Measurements from ENCODE around the gene CDX1.

CDX1 gene

DNA sequence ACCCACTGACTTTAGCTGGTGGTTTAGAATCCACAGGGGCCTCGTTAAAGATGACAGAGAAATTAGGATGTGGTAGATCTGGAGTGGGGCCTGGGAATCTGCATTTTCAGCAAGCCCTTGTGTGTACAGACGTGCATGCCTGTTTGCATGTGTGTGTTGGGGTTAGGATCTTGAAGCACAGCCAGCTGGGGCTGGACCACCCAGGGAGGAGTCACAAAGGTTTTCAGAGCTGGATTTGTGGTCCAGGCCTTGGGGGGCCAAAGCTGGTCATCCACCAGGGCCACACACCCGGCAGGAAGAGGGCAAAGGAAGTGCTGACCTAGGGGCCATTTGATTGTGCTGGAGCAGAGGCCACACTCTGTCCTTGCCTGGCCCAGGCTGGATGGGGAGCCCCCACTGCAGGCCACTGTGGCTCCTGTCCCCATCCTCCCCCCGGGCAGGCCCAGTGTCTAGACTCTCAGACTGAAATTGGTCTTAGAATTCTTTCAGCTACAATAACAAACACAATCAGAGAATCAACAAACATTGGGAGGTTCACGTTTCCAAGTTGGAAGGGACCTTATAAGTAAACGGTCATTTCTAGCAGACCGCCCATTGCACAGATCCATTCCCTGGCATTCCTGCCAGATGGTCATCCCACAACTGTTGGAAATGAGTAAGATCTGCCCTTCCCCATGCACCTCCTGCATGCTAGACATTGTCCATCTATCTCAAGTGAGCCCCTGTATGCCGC lies 10.3 kb downstream of the CDX1 start:
- Histone ChIP-seq H3K27me3 (ENCODE audit: control insufficient read depth in 1 of 2, insufficient read depth in 1 of 2, low read length in 2 of 2) (no peaks in the 10 kb centered on the region), H4K91ac (ENCODE audit: low read length) (no peak overlapping the region), H3K4me3 (ENCODE audit: insufficient read depth in 1 of 2, low read depth in 1 of 2, low read length in 2 of 2) (no peak overlapping the region), H2AK5ac (ENCODE audit: low read length, severe bottlenecking) (no peak overlapping the region), H3K4me2 (ENCODE audit: low read length, poor library complexity, severe bottlenecking) (no peak overlapping the region), H2BK12ac (ENCODE audit: low read length in 2 of 2) (no peak overlapping the region), H2BK5ac (ENCODE audit: low read depth, low read length, poor library complexity, severe bottlenecking) (no peak overlapping the region), H2AFZ (ENCODE audit: low read depth, low read length) (no peak overlapping the region), H3K27ac (ENCODE audit: low read length, poor library complexity, severe bottlenecking) (no peak overlapping the region), H2BK120ac (ENCODE audit: low read depth, low read length) (no peak overlapping the region), H3K23ac (ENCODE audit: low read length in 2 of 2) (no peak overlapping the region), H3K79me1 (replicated peaks; ENCODE audit: low read length, poor library complexity, severe bottlenecking) (no peaks in the 10 kb centered on the region), H3K4ac (ENCODE audit: low read depth in 1 of 2, low read length in 2 of 2) (no peak overlapping the region), H2BK15ac (ENCODE audit: low read depth, poor library complexity, severe bottlenecking) (no peak overlapping the region), H3K9ac (ENCODE audit: low read length) (peak overlapping the region; percentile 15), H3K14ac (ENCODE audit: low read length in 2 of 2) (no peak overlapping the region), H3K4me1 (ENCODE audit: control insufficient read depth, insufficient read depth, low read depth, low read length) (peaks cover 12% of the 10 kb centered on the region), H3K36me3 (ENCODE audit: control insufficient read depth in 1 of 2, insufficient read depth in 2 of 2, low read depth in 1 of 2, low read length in 2 of 2) (no peaks in the 10 kb centered on the region), H3K18ac (ENCODE audit: low read depth in 1 of 2, low read length in 2 of 2) (no peak overlapping the region), H3K9me3 (ENCODE audit: control insufficient read depth, low read length) (no peaks in the 10 kb centered on the region), H4K8ac (ENCODE audit: low read length) (no peak overlapping the region)
- DNase-seq, result peak; percentile 49
- 77% methylated on average over 8 of the region's 8 CpGs for WGBS

DNA sequence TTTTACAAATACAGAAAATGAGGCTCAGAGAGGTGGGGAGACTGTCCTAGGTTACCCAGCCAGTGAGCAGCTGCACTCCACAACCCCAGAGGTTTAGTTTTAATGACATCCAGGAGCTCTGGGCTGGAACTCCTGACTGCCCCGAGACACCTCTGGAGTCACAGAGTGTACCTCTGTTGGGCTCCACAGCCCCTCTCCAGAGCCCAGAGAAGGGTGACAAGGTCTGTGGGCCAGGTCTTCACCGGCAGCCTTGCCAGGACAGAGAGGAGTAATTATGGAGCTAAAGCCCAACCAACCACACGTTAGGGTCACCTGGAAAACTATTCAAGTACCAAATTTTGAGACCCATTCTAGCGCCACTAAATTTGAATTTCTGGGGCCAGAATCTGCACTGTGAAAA lies 11.1 kb downstream of the CDX1 start:
- no peak overlapping the region for H2BK120ac ChIP-seq (ENCODE audit: low read depth, low read length)
- WGBS, result 88% methylated on average over 4 of the region's 4 CpGs
- no peak overlapping the region for H3K14ac ChIP-seq (ENCODE audit: low read length in 2 of 2)
- no peaks in the 10 kb centered on the region for H3K9me3 ChIP-seq (ENCODE audit: control insufficient read depth, low read length)
- no peak overlapping the region for H2BK12ac ChIP-seq (ENCODE audit: low read length in 2 of 2)
- H3K27ac ChIP-seq (ENCODE audit: low read length, poor library complexity, severe bottlenecking), result no peak overlapping the region
- DNase-seq, result no peak
- no peaks in the 10 kb centered on the region for H3K36me3 ChIP-seq (ENCODE audit: control insufficient read depth in 1 of 2, insufficient read depth in 2 of 2, low read depth in 1 of 2, low read length in 2 of 2)
- H2BK5ac ChIP-seq (ENCODE audit: low read depth, low read length, poor library complexity, severe bottlenecking), result no peak overlapping the region
- no peaks in the 10 kb centered on the region for H3K27me3 ChIP-seq (ENCODE audit: control insufficient read depth in 1 of 2, insufficient read depth in 1 of 2, low read length in 2 of 2)
- H4K91ac ChIP-seq (ENCODE audit: low read length), result no peak overlapping the region
- H3K9ac ChIP-seq (ENCODE audit: low read length), result no peak overlapping the region
- no peak overlapping the region for H3K18ac ChIP-seq (ENCODE audit: low read depth in 1 of 2, low read length in 2 of 2)
- H3K4me3 ChIP-seq (ENCODE audit: insufficient read depth in 1 of 2, low read depth in 1 of 2, low read length in 2 of 2), result no peak overlapping the region
- H2AFZ ChIP-seq (ENCODE audit: low read depth, low read length), result no peak overlapping the region
- H3K23ac ChIP-seq (ENCODE audit: low read length in 2 of 2), result no peak overlapping the region
- H2AK5ac ChIP-seq (ENCODE audit: low read length, severe bottlenecking), result no peak overlapping the region
- H3K79me1 ChIP-seq (replicated peaks; ENCODE audit: low read length, poor library complexity, severe bottlenecking), result no peaks in the 10 kb centered on the region
- no peak overlapping the region for H3K4me2 ChIP-seq (ENCODE audit: low read length, poor library complexity, severe bottlenecking)
- no peak overlapping the region for H4K8ac ChIP-seq (ENCODE audit: low read length)
- no peak overlapping the region for H2BK15ac ChIP-seq (ENCODE audit: low read depth, poor library complexity, severe bottlenecking)
- H3K4me1 ChIP-seq (ENCODE audit: control insufficient read depth, insufficient read depth, low read depth, low read length), result peaks cover 11% of the 10 kb centered on the region
- H3K4ac ChIP-seq (ENCODE audit: low read depth in 1 of 2, low read length in 2 of 2), result no peak overlapping the region

DNA sequence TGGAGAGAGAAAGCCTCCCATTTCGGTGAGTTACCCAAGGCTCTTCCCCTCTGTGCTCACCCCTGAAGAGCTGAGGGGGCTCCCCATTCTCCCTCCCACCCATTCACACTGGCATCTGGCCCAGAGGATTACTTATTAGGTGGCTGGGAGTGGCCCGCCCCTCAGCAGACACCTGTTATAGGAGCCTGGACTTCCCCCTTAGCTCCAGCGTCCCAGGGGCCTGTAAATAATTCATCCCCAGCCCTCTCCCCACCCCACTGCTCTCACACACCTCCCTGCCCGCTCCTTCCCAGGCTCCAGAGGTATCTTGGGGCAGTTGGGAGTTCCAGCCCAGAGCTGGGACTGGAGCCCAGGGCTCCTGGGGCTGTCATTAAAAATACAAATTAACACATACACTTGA lies 11.7 kb downstream of the CDX1 start:
- H2AFZ ChIP-seq (ENCODE audit: low read depth, low read length), result no peak overlapping the region
- H2BK12ac ChIP-seq (ENCODE audit: low read length in 2 of 2), result no peak overlapping the region
- peaks cover 11% of the 10 kb centered on the region for H3K4me1 ChIP-seq (ENCODE audit: control insufficient read depth, insufficient read depth, low read depth, low read length)
- no peaks in the 10 kb centered on the region for H3K27me3 ChIP-seq (ENCODE audit: control insufficient read depth in 1 of 2, insufficient read depth in 1 of 2, low read length in 2 of 2)
- H3K27ac ChIP-seq (ENCODE audit: low read length, poor library complexity, severe bottlenecking), result no peak overlapping the region
- no peak for DNase-seq
- 82% methylated on average over 4 of the region's 4 CpGs for WGBS
- H3K4me3 ChIP-seq (ENCODE audit: insufficient read depth in 1 of 2, low read depth in 1 of 2, low read length in 2 of 2), result no peak overlapping the region
- no peak overlapping the region for H3K18ac ChIP-seq (ENCODE audit: low read depth in 1 of 2, low read length in 2 of 2)
- H3K9ac ChIP-seq (ENCODE audit: low read length), result no peak overlapping the region
- H2BK15ac ChIP-seq (ENCODE audit: low read depth, poor library complexity, severe bottlenecking), result no peak overlapping the region
- no peak overlapping the region for H3K4me2 ChIP-seq (ENCODE audit: low read length, poor library complexity, severe bottlenecking)
- H4K8ac ChIP-seq (ENCODE audit: low read length), result no peak overlapping the region
- H4K91ac ChIP-seq (ENCODE audit: low read length), result no peak overlapping the region
- H3K14ac ChIP-seq (ENCODE audit: low read length in 2 of 2), result no peak overlapping the region
- H3K4ac ChIP-seq (ENCODE audit: low read depth in 1 of 2, low read length in 2 of 2), result no peak overlapping the region
- H3K9me3 ChIP-seq (ENCODE audit: control insufficient read depth, low read length), result no peaks in the 10 kb centered on the region
- H3K23ac ChIP-seq (ENCODE audit: low read length in 2 of 2), result no peak overlapping the region
- no peak overlapping the region for H2BK5ac ChIP-seq (ENCODE audit: low read depth, low read length, poor library complexity, severe bottlenecking)
- H2BK120ac ChIP-seq (ENCODE audit: low read depth, low read length), result no peak overlapping the region
- no peaks in the 10 kb centered on the region for H3K79me1 ChIP-seq (replicated peaks; ENCODE audit: low read length, poor library complexity, severe bottlenecking)
- H2AK5ac ChIP-seq (ENCODE audit: low read length, severe bottlenecking), result no peak overlapping the region
- H3K36me3 ChIP-seq (ENCODE audit: control insufficient read depth in 1 of 2, insufficient read depth in 2 of 2, low read depth in 1 of 2, low read length in 2 of 2), result no peaks in the 10 kb centered on the region

DNA sequence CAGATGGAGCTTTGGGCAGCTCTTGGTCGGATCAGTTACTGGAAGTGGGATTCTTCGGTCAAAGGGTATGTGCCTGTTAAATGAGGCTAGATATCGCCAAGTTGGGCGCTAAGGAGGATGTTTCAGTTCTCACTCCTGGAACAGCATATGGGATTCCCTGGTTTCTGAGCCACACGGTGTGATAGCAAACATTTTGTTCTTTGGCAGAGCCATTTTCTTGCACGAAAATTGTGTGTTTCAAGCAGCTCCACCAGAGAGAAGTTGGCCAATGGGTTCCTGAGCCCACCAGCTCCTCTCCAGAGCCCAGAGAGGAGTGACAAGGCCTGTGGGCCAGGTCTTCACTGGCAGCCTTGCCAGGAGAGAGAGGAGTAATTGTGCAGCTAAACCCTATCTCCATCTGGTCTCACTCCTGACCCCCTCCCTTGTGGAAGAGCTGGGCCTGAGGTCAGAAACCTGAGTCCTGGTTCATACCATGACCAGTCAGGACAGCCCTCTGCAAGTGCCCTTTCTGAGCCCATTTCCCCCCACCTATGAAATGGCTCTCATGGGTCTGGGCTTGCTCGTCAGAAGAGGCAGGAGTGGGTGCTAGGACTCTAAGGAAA lies 12.5 kb downstream of the CDX1 start:
- Histone ChIP-seq H3K79me1 (replicated peaks; ENCODE audit: low read length, poor library complexity, severe bottlenecking) (no peaks in the 10 kb centered on the region), H2AK5ac (ENCODE audit: low read length, severe bottlenecking) (no peak overlapping the region), H3K4me3 (ENCODE audit: insufficient read depth in 1 of 2, low read depth in 1 of 2, low read length in 2 of 2) (no peak overlapping the region), H3K4me1 (ENCODE audit: control insufficient read depth, insufficient read depth, low read depth, low read length) (peaks cover 11% of the 10 kb centered on the region), H3K14ac (ENCODE audit: low read length in 2 of 2) (no peak overlapping the region), H2BK12ac (ENCODE audit: low read length in 2 of 2) (no peak overlapping the region), H2AFZ (ENCODE audit: low read depth, low read length) (no peak overlapping the region), H3K36me3 (ENCODE audit: control insufficient read depth in 1 of 2, insufficient read depth in 2 of 2, low read depth in 1 of 2, low read length in 2 of 2) (no peaks in the 10 kb centered on the region), H3K27me3 (ENCODE audit: control insufficient read depth in 1 of 2, insufficient read depth in 1 of 2, low read length in 2 of 2) (no peaks in the 10 kb centered on the region), H3K27ac (ENCODE audit: low read length, poor library complexity, severe bottlenecking) (no peak overlapping the region), H3K9ac (ENCODE audit: low read length) (peak overlapping the region; percentile 77), H4K8ac (ENCODE audit: low read length) (no peak overlapping the region), H3K9me3 (ENCODE audit: control insufficient read depth, low read length) (no peaks in the 10 kb centered on the region), H3K18ac (ENCODE audit: low read depth in 1 of 2, low read length in 2 of 2) (no peak overlapping the region), H2BK15ac (ENCODE audit: low read depth, poor library complexity, severe bottlenecking) (no peak overlapping the region), H3K4ac (ENCODE audit: low read depth in 1 of 2, low read length in 2 of 2) (no peak overlapping the region), H3K23ac (ENCODE audit: low read length in 2 of 2) (no peak overlapping the region), H2BK5ac (ENCODE audit: low read depth, low read length, poor library complexity, severe bottlenecking) (no peak overlapping the region), H3K4me2 (ENCODE audit: low read length, poor library complexity, severe bottlenecking) (no peak overlapping the region), H4K91ac (ENCODE audit: low read length) (no peak overlapping the region), H2BK120ac (ENCODE audit: low read depth, low read length) (no peak overlapping the region)
- DNase-seq, result no peak
- 92% methylated on average over 7 of the region's 7 CpGs for WGBS
